ENCODE measurements around the gene XRCC4.

- no peak for TF ChIP-seq CTCF (IDR thresholded peaks at IDR 0.05)
- TF ChIP-seq POLR2A (IDR thresholded peaks at IDR 0.05), result no peak
Observed at GRCh38 chr5:83255268-83255667, 177.9 kb downstream of the XRCC4 start.
